ENCODE measurements around the gene GRIK4. TPM values are rescaled to one million over a fixed set of nuclear protein-coding genes. Genes with fewer than 3 reads are reported as not detected.

The GRIK4 gene
- total RNA-seq, 1 donor from 2014 or later = 0.36 TPM

GRCh38 chr11:120589376-120589775 lies 77.8 kb downstream of the GRIK4 start:
- Histone ChIP-seq H3K27ac (no peak overlapping the region), H3K79me2 (ENCODE audit: low read depth) (no peaks in the 10 kb centered on the region), H2AFZ (replicated peaks) (no peak overlapping the region), H3F3A (ENCODE audit: low read depth) (no peaks in the 10 kb centered on the region), H3K4me1 (peaks cover 11% of the 10 kb centered on the region), H3K4me3 (no peak overlapping the region), H4K20me1 (ENCODE audit: low read depth) (no peaks in the 10 kb centered on the region), H3K9me3 (ENCODE audit: low read depth) (no peaks in the 10 kb centered on the region), H3K9ac (no peak overlapping the region), H3K27me3 (no peaks in the 10 kb centered on the region), H3K36me3 (no peaks in the 10 kb centered on the region), H3K4me2 (no peak overlapping the region)
- Mint-ChIP-seq H3K36me3 (no peaks in the 10 kb centered on the region), H3K27ac (no peak overlapping the region), H3K4me3 (no peak overlapping the region), H3K9me3 (no peaks in the 10 kb centered on the region), H3K27me3 (ENCODE audit: insufficient read depth, low read depth) (peaks cover 2% of the 10 kb centered on the region), H3K4me1 (peaks cover 24% of the 10 kb centered on the region)
- TF ChIP-seq CTCF (IDR thresholded peaks at IDR 0.05) (no peak), EZH2phosphoT487 (IDR thresholded peaks at IDR 0.05) (no peak), EZH2 (IDR thresholded peaks at IDR 0.05) (no peak)
- DNase-seq (ENCODE audit: low spot score) = no peak

GRCh38 chr11:120590472-120590871 lies 78.9 kb downstream of the GRIK4 start:
- H3K79me2 ChIP-seq (ENCODE audit: low read depth) = no peaks in the 10 kb centered on the region
- no peak overlapping the region for H3K4me3 Mint-ChIP-seq
- H3K4me3 ChIP-seq = no peak overlapping the region
- no peak for DNase-seq (ENCODE audit: low spot score)
- no peak overlapping the region for H3K4me2 ChIP-seq
- no peak overlapping the region for H3K9ac ChIP-seq
- no peaks in the 10 kb centered on the region for H3K9me3 Mint-ChIP-seq
- no peaks in the 10 kb centered on the region for H3K27me3 ChIP-seq
- peaks cover 11% of the 10 kb centered on the region for H3K4me1 ChIP-seq
- peaks cover 24% of the 10 kb centered on the region for H3K4me1 Mint-ChIP-seq
- H4K20me1 ChIP-seq (ENCODE audit: low read depth) = no peaks in the 10 kb centered on the region
- no peaks in the 10 kb centered on the region for H3K9me3 ChIP-seq (ENCODE audit: low read depth)
- no peak overlapping the region for H3K27ac ChIP-seq
- TF ChIP-seq EZH2 (IDR thresholded peaks at IDR 0.05) (no peak), EZH2phosphoT487 (IDR thresholded peaks at IDR 0.05) (no peak)
- no peaks in the 10 kb centered on the region for H3K36me3 Mint-ChIP-seq
- H3F3A ChIP-seq (ENCODE audit: low read depth) = no peaks in the 10 kb centered on the region
- peaks cover 2% of the 10 kb centered on the region for H3K27me3 Mint-ChIP-seq (ENCODE audit: insufficient read depth, low read depth)
- H3K36me3 ChIP-seq = no peaks in the 10 kb centered on the region
- H3K27ac Mint-ChIP-seq = no peak overlapping the region
- H2AFZ ChIP-seq (replicated peaks) = no peak overlapping the region

- H3K36me3 Mint-ChIP-seq = no peaks in the 10 kb centered on the region
- H3K4me3 Mint-ChIP-seq = no peak overlapping the region
- peaks cover 43% of the 10 kb centered on the region for H3K4me1 Mint-ChIP-seq
These were observed 83.2 kb downstream of the GRIK4 start for GRCh38 chr11:120594746-120595145.

More at GRCh38 chr11:120594746-120595145, 83.2 kb downstream of the GRIK4 start:
- TF ChIP-seq CTCF (IDR thresholded peaks at IDR 0.05) (no peak), EZH2phosphoT487 (IDR thresholded peaks at IDR 0.05) (no peak), EZH2 (IDR thresholded peaks at IDR 0.05) (no peak)
- Histone ChIP-seq H3K9me3 (ENCODE audit: low read depth) (no peaks in the 10 kb centered on the region), H3K27me3 (no peaks in the 10 kb centered on the region), H3K9ac (no peak overlapping the region), H3K4me1 (peaks cover 17% of the 10 kb centered on the region), H4K20me1 (ENCODE audit: low read depth) (no peaks in the 10 kb centered on the region), H3K4me3 (no peak overlapping the region), H3K36me3 (no peaks in the 10 kb centered on the region), H3K4me2 (no peak overlapping the region), H2AFZ (replicated peaks) (no peak overlapping the region), H3F3A (ENCODE audit: low read depth) (no peaks in the 10 kb centered on the region), H3K79me2 (ENCODE audit: low read depth) (no peaks in the 10 kb centered on the region), H3K27ac (no peak overlapping the region)
- H3K9me3 Mint-ChIP-seq = no peaks in the 10 kb centered on the region
- DNase-seq (ENCODE audit: low spot score) = no peak
- H3K27ac Mint-ChIP-seq = no peak overlapping the region
- peaks cover 12% of the 10 kb centered on the region for H3K27me3 Mint-ChIP-seq (ENCODE audit: insufficient read depth, low read depth)
